Endothelial cell of umbilical vein (primary cell): Measurements from ENCODE around the gene TFF2. TPM values are rescaled to one million over a fixed set of nuclear protein-coding genes. Genes with fewer than 3 reads are reported as not detected.

Source experiments
- BruUV-seq: library from RNA; stranded (reverse); fragments of 400-500 nt; replicated peaks from 2 replicates; lab custom pipeline; 2021; lab: Mats Ljungman, UMichigan
- CTCF ChIA-PET: fragments of 300-600, 350-600 bp; sonication (Branson Sonifier 250); formaldehyde crosslinking; loops from one replicate; lab custom pipeline; 2021; ENCODE audit warnings: antibody characterized with exemption, inconsistent platforms; lab: Charles Lee
- POLR2A ChIA-PET: fragments of 300-600, 350-600 bp; sonication (Branson Sonifier 250); formaldehyde crosslinking; loops from one replicate; lab custom pipeline; 2021; ENCODE audit warnings: antibody characterized with exemption, inconsistent platforms; lab: Charles Lee
- DNase-seq: peaks from one replicate; pipeline ENCODE4 v3.0.0-alpha.2; 2011; ENCODE audit warnings: low read depth, low spot score
- FAIRE-seq: peaks from 2 replicates; lab custom pipeline; 2011; peaks lifted over from hg19 to GRCh38; lab: Jason Lieb, UNC
- H2AFZ ChIP-seq: 2 replicates; pipeline ENCODE4 v1.6.0; 2012; ENCODE audit warnings: low read depth, low read length, control low read depth, inconsistent platforms
- H3K27ac ChIP-seq: 2 replicates; pipeline ENCODE4 v1.5.1; 2011; ENCODE audit warnings: low read depth, mild to moderate bottlenecking, control low read depth, low read length, moderate library complexity; ENCODE audit not compliant: insufficient read depth
- H3K27me3 ChIP-seq, 2 experiments: 2 replicates each; pipeline versions ENCODE4 v1.6.0 to v1.6.1; 2011; ENCODE audit warnings: low read length in 2 of 2, mixed read lengths in 1 of 2; ENCODE audit not compliant: control insufficient read depth in 2 of 2, insufficient read depth in 2 of 2
- H3K36me3 ChIP-seq, 2 experiments: 2 replicates in 1 of 2; 3 replicates in 1 of 2; pipeline ENCODE4 v1.5.1; 2011; ENCODE audit warnings: low read length in 2 of 2, mild to moderate bottlenecking in 1 of 2, moderate library complexity in 1 of 2; ENCODE audit not compliant: control insufficient read depth in 2 of 2, insufficient read depth in 2 of 2; ENCODE audit errors: extremely low read depth in 1 of 2
- H3K4me1 ChIP-seq: 3 replicates; pipeline ENCODE4 v1.5.1; 2011; ENCODE audit warnings: mild to moderate bottlenecking, low read length; ENCODE audit not compliant: control insufficient read depth, insufficient read depth; ENCODE audit errors: extremely low read depth
- H3K4me2 ChIP-seq: 2 replicates; pipeline ENCODE4 v1.6.1; 2011; ENCODE audit warnings: low read length, control low read depth, mixed read lengths; ENCODE audit not compliant: insufficient read depth
- H3K4me3 ChIP-seq, 3 experiments: fragments of 200-600 bp in 1 of 3; sonication (generic), shearing (Covaris generic) in 1 of 3; replicated peaks in 1 of 3; 2 replicates each; pipeline ENCODE4 v1.5.1; 2011 to 2016; ENCODE audit warnings: control low read depth in 3 of 3, low read length in 3 of 3, mild to moderate bottlenecking in 2 of 3, inconsistent platforms in 1 of 3, low read depth in 1 of 3, moderate library complexity in 1 of 3; ENCODE audit not compliant: insufficient read depth in 1 of 3
- H3K79me2 ChIP-seq: 2 replicates; pipeline ENCODE4 v1.6.0; 2012; ENCODE audit warnings: low read length, inconsistent platforms; ENCODE audit not compliant: control insufficient read depth, insufficient read depth
- H3K9ac ChIP-seq: replicated peaks from 2 replicates; pipeline ENCODE3; 2011; ENCODE audit warnings: low read length, control low read depth; ENCODE audit not compliant: insufficient read depth; ENCODE audit errors: extremely low read depth
- H3K9me1 ChIP-seq: replicated peaks from 3 replicates; pipeline ENCODE4 v1.6.0; 2011; ENCODE audit warnings: mild to moderate bottlenecking, low read length; ENCODE audit not compliant: control insufficient read depth, insufficient read depth; ENCODE audit errors: extremely low read depth
- H3K9me3 ChIP-seq: replicated peaks from 2 replicates; pipeline ENCODE4 v1.5.1; 2012; ENCODE audit warnings: low read length, inconsistent platforms; ENCODE audit not compliant: control insufficient read depth, insufficient read depth
- H4K20me1 ChIP-seq: replicated peaks from 2 replicates; pipeline ENCODE3; 2011; ENCODE audit warnings: mild to moderate bottlenecking, low read length; ENCODE audit not compliant: control insufficient read depth, insufficient read depth; ENCODE audit errors: extremely low read depth
- CTCF ChIP-seq, 2 donors: IDR thresholded peaks; 1 replicate in 1 of 2; 2 replicates in 1 of 2; pipeline ENCODE4 v1.5.1; 2011; ENCODE audit warnings: low read length in 2 of 2, mild to moderate bottlenecking in 2 of 2, moderate library complexity in 2 of 2, control low read depth in 1 of 2, inconsistent platforms in 1 of 2, low read depth in 1 of 2; ENCODE audit not compliant: insufficient read depth in 1 of 2; ENCODE audit errors: extremely low read depth in 1 of 2
- EZH2 ChIP-seq: IDR thresholded peaks from 2 replicates; pipeline ENCODE4 v1.6.1; 2012; ENCODE audit warnings: borderline replicate concordance, low read depth, mild to moderate bottlenecking, moderate library complexity, low read length, inconsistent platforms; ENCODE audit not compliant: severe bottlenecking
- FOS ChIP-seq: IDR thresholded peaks from 2 replicates; pipeline ENCODE4 v1.6.1; 2011; ENCODE audit warnings: mild to moderate bottlenecking, low read length, moderate library complexity, borderline replicate concordance; ENCODE audit not compliant: insufficient read depth
- GATA2 ChIP-seq: IDR thresholded peaks from 2 replicates; pipeline ENCODE4 v1.7.0; 2011; ENCODE audit warnings: low read depth, mild to moderate bottlenecking, moderate library complexity, mixed read lengths, low read length; ENCODE audit not compliant: insufficient read length, insufficient read depth
- JUN ChIP-seq: IDR thresholded peaks from 2 replicates; pipeline ENCODE4 v1.6.1; 2011; ENCODE audit warnings: borderline replicate concordance, low read depth; ENCODE audit not compliant: insufficient read length, insufficient read depth
- MYC ChIP-seq: IDR thresholded peaks from one replicate; pipeline ENCODE4 v1.6.1; 2011; ENCODE audit warnings: mild to moderate bottlenecking, low read depth, low read length
- POLR2A ChIP-seq: IDR thresholded peaks from 2 replicates; pipeline ENCODE4 v1.6.1; 2012; ENCODE audit warnings: low read depth, mild to moderate bottlenecking, control low read depth, low read length
- POLR2AphosphoS5 ChIP-seq: IDR thresholded peaks from 2 replicates; pipeline ENCODE4 v1.6.1; 2012; ENCODE audit warnings: low read depth, mild to moderate bottlenecking, control low read depth, low read length, moderate library complexity; ENCODE audit not compliant: insufficient read depth
- dilution Hi-C: fragments of 300-500 bp; cut with MboI; formaldehyde crosslinking; loops from one replicate; pipeline ENCODE4 v1.15.0; 2019; ENCODE audit warnings: low sequenced_read_pairs; ENCODE audit not compliant: extremely low pct_ligation_motif_present
- intact Hi-C: fragments of 100-400 bp; cut with micrococcal nuclease; formaldehyde crosslinking; loops from one replicate; pipeline ENCODE4 v1.10.0; 2022
- polyA plus RNA-seq, 4 experiments: library from polyadenylated mRNA; depleted of rRNA in 3 of 4; stranded (reverse) in 3 of 4; unstranded in 1 of 4; fragments of >200 nt; gene quantifications; 2 replicates each; pipeline versions ENCODE4 v1.2.1 to v1.2.3, GENCODE V29; 2011 to 2012; ENCODE audit warnings: missing spikeins in 1 of 4
- total RNA-seq: library from RNA; stranded (reverse); gene quantifications from 2 replicates; pipeline ENCODE4 v1.2.3, GENCODE V29; 2021
- TF ChIP-seq, protein P1 (sequence below): IDR thresholded peaks from 2 replicates; pipeline ENCODE4 v1.6.1; 2011; ENCODE audit not compliant: insufficient read depth, insufficient read length

TFF2 gene
- total and polyA plus RNA-seq, 2 donors (not counting 3 experiments of a cell fraction or from before 2014, with no cell fraction given), result not detected

GRCh38 chr21:42310411-42311001, 40.3 kb downstream of the TFF2 start:
- FAIRE-seq, result no peak
- POLR2A ChIA-PET, result no interaction called here

More at GRCh38 chr21:42310411-42311001, 40.3 kb downstream of the TFF2 start:
- Histone ChIP-seq H3K9me3 (no peaks in the 10 kb centered on the region), H3K9me1 (no peaks in the 10 kb centered on the region), H3K27me3 (peaks cover 2 to 6% of the 10 kb centered on the region in 2 experiments), H4K20me1 (no peaks in the 10 kb centered on the region), H3K36me3 (no peaks in the 10 kb centered on the region), H3K4me3 (no peak overlapping the region), H3K4me1 (no peaks in the 10 kb centered on the region), H3K9ac (no peak overlapping the region), H3K79me2 (no peaks in the 10 kb centered on the region), H3K4me2 (no peak overlapping the region), H2AFZ (no peak overlapping the region), H3K27ac (no peak overlapping the region)
- DNase-seq, result no peak
- TF ChIP-seq FOS (no peak), CTCF (IDR thresholded peaks at IDR 0.05; ENCODE audit: extremely low read depth in 1 of 2, insufficient read depth in 1 of 2, low read depth in 1 of 2, low read length in 2 of 2) (no peak), EZH2 (no peak), POLR2AphosphoS5 (no peak), POLR2A (no peak), JUN (no peak), MYC (no peak), GATA2 (no peak)
- TF ChIP-seq, protein P1, sequence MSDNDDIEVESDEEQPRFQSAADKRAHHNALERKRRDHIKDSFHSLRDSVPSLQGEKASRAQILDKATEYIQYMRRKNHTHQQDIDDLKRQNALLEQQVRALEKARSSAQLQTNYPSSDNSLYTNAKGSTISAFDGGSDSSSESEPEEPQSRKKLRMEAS, result no peak
- BruUV-seq, result no TSS peak
- CTCF ChIA-PET, result interaction anchor here (0.5 to 3.3 kb wide), 32 partner anchors 8 to 272 kb away, joined by 3 to 33 read pairs (median 6); no protein-coding TSS in a partner anchor
- intact Hi-C loops (no loop called here), dilution Hi-C loops (no loop called here)
